Pancreas (tissue), 10 donors: ENCODE measurements around the gene THUMPD2. TPM values are rescaled to one million over a fixed set of nuclear protein-coding genes. Genes with fewer than 3 reads are reported as not detected.
"Not testable (repeated sequence)": the region's sequence is repeated elsewhere in the genome, so short reads cannot be mapped to it uniquely, and the experiment has no call there.

Source experiments
- ATAC-seq, 4 donors: fragments of 200-7000 bp; cut with Tn5 transposase; one replicate each; pipeline versions ENCODE4 v1.8.0 to v1.9.1; 2020; ENCODE audit warnings: mild to moderate bottlenecking in 4 of 4, moderate library complexity in 4 of 4
- DNase-seq, 6 donors: peaks; one replicate each; pipeline ENCODE4 v3.0.0-alpha.2; 2020
- FAIRE-seq: peaks from 2 replicates; lab custom pipeline; 2012; peaks lifted over from hg19 to GRCh38; lab: Jason Lieb, UNC
- H3K27ac ChIP-seq, 4 donors: fragments of 200-600 bp; sonication (generic); 1 replicate in 3 of 4; 2 replicates in 1 of 4; pipeline versions ENCODE4 v1.5.0 to v1.8.0; 2020
- H3K27me3 ChIP-seq, 4 donors: fragments of 200-600 bp; one replicate each; pipeline ENCODE4 v1.8.0; 2021
- H3K36me3 ChIP-seq, 3 donors: fragments of 200-600 bp; sonication (generic) in 1 of 3; one replicate each; pipeline versions ENCODE4 v1.5.0 to v1.8.0; 2020 to 2021
- H3K4me1 ChIP-seq, 3 donors: fragments of 200-600 bp; one replicate each; pipeline ENCODE4 v1.8.0; 2021
- H3K4me3 ChIP-seq, 4 donors: fragments of 200-600 bp; sonication (generic) in 2 of 4; one replicate each; pipeline versions ENCODE4 v1.5.0 to v1.8.0; 2020 to 2021
- H3K9me3 ChIP-seq, 4 donors: fragments of 200-600 bp; one replicate each; pipeline ENCODE4 v1.8.0; 2021
- CTCF ChIP-seq, 4 donors: fragments of 200-600 bp; sonication (generic) in 3 of 4; IDR thresholded peaks; one replicate each; pipeline versions ENCODE4 v1.5.0 to v1.8.0; 2021; ENCODE audit warnings: antibody characterized with exemption in 4 of 4
- WGBS, 2 donors: extraction: QIAGEN DNeasy Blood & Tissue Kit; methylation state at CpG; one replicate each; pipeline ENCODE4 v1.1.7; 2013; 5-methylcytosine and 5-hydroxymethylcytosine counted together
- intact Hi-C, 3 donors: fragments of 100-400 bp; cut with DNase I; formaldehyde crosslinking; loops; one replicate each; pipeline versions ENCODE4 v1.11.1 to v1.14.2; 2022
- polyA plus RNA-seq, 2 donors: library from polyadenylated mRNA; stranded (reverse); fragments of 200-250 nt; gene quantifications; one replicate each; pipeline ENCODE4 v1.2.3, GENCODE V29; 2013
- total RNA-seq, 6 donors: library from RNA; stranded (reverse); fragmentation: NEBNext Ultra II Directional in 4 of 6; extraction: Animal tissue kit (Norgen Biotek cat#: 25700) in 4 of 6; gene quantifications; one replicate each; pipeline versions ENCODE4 v1.2.1 to v1.2.4, GENCODE V29; 2021 to 2023
- donor health status: healthy with polysubstance abuse.
- donor health status: DM: no; HTN: no; CAD: no; lungs with moderate emphysema.
- donor health status: DM: no; HTN: no; CAD: no.
- donor health status: control.
- donor health status: control.
- donor health status: Bipolar disorder and iron deficiency.
- donor health status: DM: yes; HTN: yes; CAD: no.
- donor health status: DM: no; HTN: no; CAD: no.
- donor health status: DM: no; HTN: no; CAD: no.
- donor health status: DM: yes; HTN: yes; CAD: no.

THUMPD2 gene
- total and polyA plus RNA-seq, 8 donors, result 2.6 to 12.5 (median 5.0) TPM

GRCh38 chr2:39803839-39804238, 24.8 kb upstream of the THUMPD2 start:
- no peak for DNase-seq
- 87 to 89% methylated on average over 1 of the region's 1 CpG for WGBS, 2 donors
- no peaks in the 10 kb centered on the region for H3K4me1 ChIP-seq
- no peak for FAIRE-seq
- H3K9me3 ChIP-seq, result no peaks in the 10 kb centered on the region
- ATAC-seq, result no peak
- no peak overlapping the region for H3K4me3 ChIP-seq
- H3K27ac ChIP-seq, result no peak overlapping the region
- H3K27me3 ChIP-seq, result no peaks in the 10 kb centered on the region
- no peaks in the 10 kb centered on the region for H3K36me3 ChIP-seq
- intact Hi-C loops, result no loop called here
- no peak for TF ChIP-seq CTCF (IDR thresholded peaks at IDR 0.05)

- intact Hi-C loops, result no loop called here
- Histone ChIP-seq H3K27ac (no peak overlapping the region), H3K4me1 (no peaks in the 10 kb centered on the region), H3K9me3 (no peaks in the 10 kb centered on the region), H3K36me3 (no peaks in the 10 kb centered on the region), H3K4me3 (no peak overlapping the region), H3K27me3 (no peaks in the 10 kb centered on the region)
- no peak for TF ChIP-seq CTCF (IDR thresholded peaks at IDR 0.05)
- FAIRE-seq (no peak), ATAC-seq (no peak), DNase-seq (no peak)
- 89 to 93% methylated on average over 4 of the region's 4 CpGs for WGBS, 2 donors
Measured at GRCh38 chr2:39800752-39801151, 21.7 kb upstream of the THUMPD2 start.

GRCh38 chr2:39796134-39796533, 17.1 kb upstream of the THUMPD2 start:
- no peaks in the 10 kb centered on the region for H3K36me3 ChIP-seq
- H3K4me3 ChIP-seq, result no peak overlapping the region
- no peak for ATAC-seq
- intact Hi-C loops, result no loop called here
- TF ChIP-seq CTCF (IDR thresholded peaks at IDR 0.05), result no peak
- FAIRE-seq, result no peak
- WGBS, 2 donors, result 95 to 97% methylated on average over 1 of the region's 1 CpG
- no peaks in the 10 kb centered on the region for H3K4me1 ChIP-seq
- DNase-seq, result no peak
- H3K9me3 ChIP-seq, result no peaks in the 10 kb centered on the region
- H3K27me3 ChIP-seq, result no peaks in the 10 kb centered on the region
- no peak overlapping the region for H3K27ac ChIP-seq

- FAIRE-seq, H3K27me3 ChIP-seq, H3K4me3 ChIP-seq, H3K9me3 ChIP-seq, H3K36me3 ChIP-seq, H3K4me1 ChIP-seq, ATAC-seq, intact Hi-C loops, DNase-seq, H3K27ac ChIP-seq: not testable (repeated sequence)
- WGBS, 2 donors, result 82 to 87% methylated on average over 12 of the region's 12 CpGs
Measured at GRCh38 chr2:39790216-39790818, 11.3 kb upstream of the THUMPD2 start.

- TF ChIP-seq CTCF (IDR thresholded peaks at IDR 0.05), result no peak
- no peaks in the 10 kb centered on the region for H3K36me3 ChIP-seq
- FAIRE-seq (no peak), DNase-seq (no peak), ATAC-seq (no peak)
- no peaks in the 10 kb centered on the region for H3K9me3 ChIP-seq
- no peak overlapping the region for H3K27ac ChIP-seq
- H3K4me1 ChIP-seq, result no peaks in the 10 kb centered on the region
- 82 to 88% methylated on average over 2 of the region's 2 CpGs for WGBS, 2 donors
- intact Hi-C loops, result no loop called here
- H3K4me3 ChIP-seq, result no peak overlapping the region
- no peaks in the 10 kb centered on the region for H3K27me3 ChIP-seq
Measured at GRCh38 chr2:39787950-39788349, 8.9 kb upstream of the THUMPD2 start.
